ENCODE data around the gene MED4.
A peak's percentile ranks its signal among the peaks of the same experiment; 100 is the strongest.
"Not testable (repeated sequence)": the region's sequence is repeated elsewhere in the genome, so short reads cannot be mapped to it uniquely, and the experiment has no call there.

MED4 gene

GRCh38 chr13:48093588-48093987 lies 1.3 kb downstream of the MED4 start:
- DNase-seq: no peak

DNA sequence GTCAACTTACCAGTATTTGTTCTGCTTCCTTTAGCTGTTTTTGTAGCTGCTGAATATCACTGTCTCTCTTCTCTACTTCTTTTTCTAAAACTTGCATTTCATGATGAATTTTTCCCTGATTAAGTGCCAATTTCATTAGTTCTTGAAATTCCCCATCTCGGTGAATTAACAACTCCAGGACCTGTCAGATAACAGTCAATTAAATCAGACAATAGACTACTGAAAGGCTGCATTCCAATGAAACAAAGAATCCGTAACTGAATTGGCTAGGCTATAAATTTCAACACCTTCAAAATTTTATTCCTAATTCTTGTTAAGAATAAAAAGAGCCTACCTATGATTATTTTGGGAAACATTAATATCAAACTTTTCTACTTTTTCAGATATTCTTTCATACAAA lies 8.6 kb downstream of the MED4 start:
- no peak for DNase-seq

GRCh38 chr13:48081739-48082138 lies 13.2 kb downstream of the MED4 start:
- no peak for DNase-seq

DNA sequence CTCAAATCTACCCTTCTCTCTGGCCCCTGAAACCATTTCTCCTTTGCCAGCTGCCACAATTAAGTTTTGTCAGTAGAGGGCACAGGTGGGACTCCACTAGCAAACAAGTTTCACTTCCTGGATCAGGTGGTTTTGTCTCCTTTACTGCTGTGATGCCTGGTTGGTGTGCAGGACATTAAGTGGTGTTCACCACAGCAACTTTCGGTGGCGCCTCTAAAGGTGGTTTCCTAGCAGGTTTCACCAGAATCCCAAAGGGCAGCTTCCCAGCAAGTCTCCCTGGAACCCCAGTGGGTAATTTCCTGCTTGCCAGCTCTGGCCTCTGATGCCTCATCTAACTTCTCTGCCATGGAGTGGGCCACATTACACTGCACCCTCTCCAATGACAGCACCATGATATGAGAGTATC lies 16.6 kb downstream of the MED4 start:
- DNase-seq: no peak

GRCh38 chr13:48074006-48074405 lies 20.9 kb downstream of the MED4 start:
- DNase-seq: no peak

GRCh38 chr13:48072787-48073186 lies 22.1 kb downstream of the MED4 start:
- DNase-seq: no peak

DNA sequence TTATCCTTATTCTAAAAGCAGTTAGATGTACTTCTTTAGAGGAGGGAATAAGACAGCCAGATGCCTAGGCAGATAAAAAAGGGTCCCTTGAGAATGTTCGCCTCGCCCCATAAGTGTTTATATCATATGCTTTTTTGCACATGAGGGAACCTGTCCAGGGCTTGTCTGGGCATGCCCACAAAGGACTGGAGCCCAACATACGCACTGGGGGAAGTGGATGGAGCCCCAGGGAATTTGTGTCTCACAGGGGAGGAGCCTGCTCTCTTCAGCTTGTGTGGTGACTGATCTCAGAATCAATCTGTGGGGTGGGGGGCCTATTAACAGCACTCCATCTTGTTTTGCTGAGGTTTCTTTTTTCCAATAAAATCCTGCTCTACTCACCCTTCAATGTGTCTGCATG lies 22.6 kb downstream of the MED4 start:
- DNase-seq: no peak

GRCh38 chr13:48070942-48071341 lies 24.0 kb downstream of the MED4 start:
- DNase-seq: no peak

DNA sequence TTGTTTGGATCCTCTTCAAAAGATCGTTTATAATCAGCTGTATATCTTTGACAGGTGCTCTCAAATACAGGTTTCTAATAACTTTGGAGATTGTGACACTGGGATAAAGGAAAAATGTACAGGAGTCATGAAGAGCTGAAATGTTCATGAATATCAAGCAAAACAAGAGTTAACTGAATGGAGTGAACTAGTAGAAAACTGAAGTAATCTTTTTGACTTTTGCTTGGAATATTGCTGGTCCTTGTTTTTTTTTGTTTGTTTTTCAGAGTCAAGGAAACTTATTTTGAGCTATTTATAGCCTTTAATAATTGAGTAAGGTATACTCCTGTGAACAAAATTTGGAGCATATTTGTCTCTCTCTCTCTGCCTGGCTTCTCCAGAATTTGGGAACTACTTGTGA lies 25.3 kb downstream of the MED4 start:
- no peak for DNase-seq

DNA sequence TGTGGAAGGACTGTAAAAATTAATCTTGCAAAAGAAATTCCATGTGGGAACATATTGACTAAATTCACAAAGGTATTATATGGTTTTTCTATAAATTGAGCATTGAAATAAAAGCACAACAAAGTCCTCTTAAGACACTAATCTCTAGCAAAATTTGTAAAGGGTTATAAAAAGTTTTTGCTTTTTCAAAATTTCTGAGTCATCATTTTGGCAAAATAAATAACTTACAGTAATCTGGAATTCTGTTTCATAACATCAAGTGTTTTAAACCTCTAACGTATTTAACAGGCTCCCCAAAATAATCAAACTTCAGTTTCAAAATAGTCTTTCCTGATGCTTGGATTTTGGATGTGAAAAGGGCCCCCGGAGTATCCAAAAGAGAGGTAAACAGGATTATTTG lies 26.0 kb downstream of the MED4 start:
- no peak for DNase-seq

DNA sequence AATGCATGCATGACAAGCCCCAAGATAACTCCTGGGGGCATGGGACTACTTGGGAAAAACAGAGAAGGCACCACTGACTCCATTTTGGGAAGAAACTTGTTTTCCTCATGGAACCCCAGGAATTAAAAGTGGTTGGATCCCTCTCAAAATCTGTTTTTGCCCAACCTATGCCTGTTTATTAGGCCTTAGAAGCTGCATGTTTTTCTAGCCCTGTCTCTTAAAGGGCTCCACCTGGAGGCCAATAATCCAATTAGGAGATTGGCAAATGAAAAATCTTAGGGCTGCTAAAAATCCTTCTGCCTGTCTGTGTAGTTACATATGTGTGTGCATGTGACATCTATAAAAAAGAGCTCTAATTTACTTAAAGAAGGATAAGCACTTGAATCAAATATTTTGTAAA lies 26.9 kb downstream of the MED4 start:
- no peak for DNase-seq

DNA sequence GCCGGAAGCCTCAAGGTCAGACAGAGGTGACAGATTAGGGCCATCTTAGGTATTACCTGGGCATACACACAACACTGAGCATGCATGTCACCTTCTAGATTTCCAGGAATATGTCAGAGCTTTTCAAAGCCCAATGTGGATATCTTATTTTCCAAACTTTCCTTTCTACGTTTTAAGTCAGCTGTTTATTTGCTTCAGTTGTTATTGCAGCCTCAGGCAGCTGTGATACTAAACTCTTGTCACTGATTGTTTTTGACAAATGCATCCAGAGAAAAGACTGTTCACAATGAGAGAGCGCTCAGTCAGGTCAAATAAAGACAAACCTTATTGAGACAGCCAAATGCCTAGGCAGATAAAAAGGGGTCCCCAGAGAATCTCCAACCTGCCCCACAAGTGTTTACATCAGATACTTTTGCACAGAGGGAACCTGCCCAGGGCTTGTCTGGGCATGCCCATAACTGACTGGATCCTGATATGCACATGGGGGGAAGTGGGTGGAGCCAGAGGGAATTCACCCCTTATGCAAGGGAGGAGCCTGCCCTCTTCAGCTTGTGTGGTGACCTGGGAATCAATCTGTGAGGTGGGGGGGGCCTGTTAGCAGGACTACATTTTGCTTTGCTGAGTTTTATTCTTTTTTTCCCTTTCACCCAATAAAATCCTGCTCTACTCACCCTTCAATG lies 28.5 kb downstream of the MED4 start:
- no peak for DNase-seq

DNA sequence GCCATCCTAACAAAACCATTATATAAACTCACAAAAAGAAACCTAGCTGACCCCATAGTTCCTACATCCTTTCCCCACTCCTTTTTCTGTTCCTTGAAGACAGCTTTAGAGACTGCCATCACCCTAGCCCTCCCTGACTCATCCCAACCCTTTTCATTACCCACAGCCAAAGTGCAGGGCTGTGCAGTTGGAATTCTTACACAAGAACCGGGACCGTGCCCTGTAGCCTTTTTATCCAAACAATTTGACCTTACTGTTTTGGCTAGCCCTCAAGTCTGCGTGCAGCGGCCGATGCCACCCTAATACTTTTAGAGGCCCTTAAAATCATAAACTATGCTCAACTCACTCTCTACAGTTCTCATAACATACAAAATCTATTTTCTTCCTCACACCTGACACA lies 35.0 kb downstream of the MED4 start:
- not testable (repeated sequence) for DNase-seq

DNA sequence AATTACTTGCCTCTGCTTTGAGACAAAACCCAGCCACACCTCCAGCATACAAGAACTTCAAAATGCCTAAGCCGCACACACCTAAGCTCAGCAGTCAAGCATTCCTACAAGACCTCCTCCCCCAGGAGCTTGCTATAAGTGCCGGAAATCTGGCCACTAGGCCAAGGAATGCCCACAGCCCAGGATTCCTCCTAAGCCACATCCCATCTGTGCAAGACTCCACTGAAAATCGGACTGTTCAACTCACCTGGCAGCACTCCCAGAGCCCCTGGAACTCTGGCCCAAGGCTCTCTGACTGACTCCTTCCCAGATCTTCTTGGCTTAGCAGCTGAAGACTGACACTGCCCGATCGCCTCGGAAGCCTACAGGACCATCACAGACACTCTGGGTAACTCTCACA lies 36.4 kb downstream of the MED4 start:
- DNase-seq: not testable (repeated sequence)

DNA sequence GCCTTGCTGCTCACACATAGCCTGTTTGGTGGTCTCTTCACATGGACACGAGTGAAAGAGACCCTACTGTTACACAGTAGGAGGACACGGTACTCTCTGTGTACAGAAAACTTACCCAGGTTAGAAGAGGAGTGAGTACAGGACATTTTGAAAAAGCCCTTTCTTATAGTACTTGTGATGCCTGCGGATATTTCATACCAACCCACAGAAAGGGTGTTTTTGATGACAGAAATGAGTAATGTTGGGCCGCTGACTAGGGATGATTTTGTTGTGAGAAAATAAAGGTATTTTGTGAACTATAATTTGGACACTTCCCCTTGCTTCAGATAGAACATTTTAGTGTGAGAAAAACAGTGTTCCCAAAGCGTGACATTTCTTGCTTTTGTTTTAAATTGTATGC lies 39.2 kb downstream of the MED4 start:
- DNase-seq: no peak

- no peak for DNase-seq
These were observed 40.3 kb downstream of the MED4 start for GRCh38 chr13:48054601-48055000.

DNA sequence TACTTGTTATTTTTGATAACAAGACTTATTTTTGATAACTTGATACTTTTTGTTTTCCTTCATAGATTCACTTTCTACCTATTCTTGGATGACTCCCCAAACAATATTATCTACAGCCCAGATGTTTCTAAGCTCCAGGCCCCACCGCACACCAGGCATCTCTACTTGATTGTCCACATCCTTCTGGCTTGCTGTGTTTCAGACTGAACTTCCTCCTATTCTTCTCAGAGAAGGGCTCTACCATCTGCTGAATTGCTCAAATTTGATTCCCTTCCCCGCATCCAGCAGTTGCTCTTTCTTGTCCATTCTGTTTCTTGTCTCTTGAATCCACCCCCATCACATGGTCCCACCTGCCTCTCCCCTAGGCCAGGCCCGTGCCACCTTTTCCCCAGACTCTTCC lies 44.4 kb downstream of the MED4 start:
- no peak for DNase-seq

DNA sequence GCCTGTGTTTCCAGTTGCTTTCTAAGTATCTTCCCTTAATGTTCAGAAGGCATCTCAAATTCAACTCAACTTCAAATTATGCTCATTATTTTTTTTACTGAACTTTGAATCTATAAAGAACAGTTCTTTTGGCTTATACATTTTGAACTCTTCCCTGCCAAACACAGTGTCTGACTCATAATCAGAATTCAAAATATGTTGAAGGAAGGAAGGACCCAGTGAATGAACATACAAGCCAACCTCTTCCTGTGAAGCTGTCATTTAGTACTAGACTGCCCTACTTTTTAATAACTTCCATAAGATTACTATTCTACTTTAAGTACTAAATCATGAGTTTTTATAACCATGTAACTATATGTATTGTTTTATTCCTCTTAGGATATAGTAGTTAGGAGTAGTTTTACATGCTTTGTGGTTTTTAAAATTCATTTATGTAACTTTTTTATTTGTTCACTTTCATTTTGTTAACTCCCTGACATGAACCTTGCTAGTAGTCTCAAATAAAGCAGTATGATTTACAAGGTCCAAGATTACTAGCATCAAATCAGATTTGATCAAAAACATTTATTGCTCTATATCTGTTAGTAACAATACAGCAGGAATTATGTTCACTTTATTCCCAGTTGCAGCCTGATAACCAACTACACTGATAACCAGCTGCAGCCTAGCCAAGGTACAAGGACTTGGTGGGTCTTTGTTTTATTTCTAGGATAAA lies 51.0 kb downstream of the MED4 start:
- DNase-seq: no peak

- no peak for DNase-seq
These were observed 52.0 kb downstream of the MED4 start for GRCh38 chr13:48042894-48043293.

DNA sequence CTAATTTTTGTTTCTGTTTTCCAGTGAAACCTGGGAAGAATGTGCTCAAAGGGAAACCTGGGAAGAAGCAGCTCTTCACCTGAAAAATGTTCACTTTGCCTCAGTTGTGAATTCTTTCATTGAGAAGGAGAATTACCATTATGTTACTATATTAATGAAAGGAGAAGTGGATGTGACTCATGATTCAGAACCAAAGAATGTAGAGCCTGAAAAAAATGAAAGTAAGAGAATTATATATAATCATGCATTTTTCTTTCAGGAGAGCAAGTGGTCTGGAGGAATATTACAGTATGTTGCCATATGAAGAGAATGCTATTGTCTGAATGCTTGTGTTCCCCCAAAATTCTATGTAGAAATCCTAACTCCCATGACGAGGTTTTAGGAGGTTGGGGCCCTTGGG lies 54.0 kb downstream of the MED4 start:
- no peak for DNase-seq

DNA sequence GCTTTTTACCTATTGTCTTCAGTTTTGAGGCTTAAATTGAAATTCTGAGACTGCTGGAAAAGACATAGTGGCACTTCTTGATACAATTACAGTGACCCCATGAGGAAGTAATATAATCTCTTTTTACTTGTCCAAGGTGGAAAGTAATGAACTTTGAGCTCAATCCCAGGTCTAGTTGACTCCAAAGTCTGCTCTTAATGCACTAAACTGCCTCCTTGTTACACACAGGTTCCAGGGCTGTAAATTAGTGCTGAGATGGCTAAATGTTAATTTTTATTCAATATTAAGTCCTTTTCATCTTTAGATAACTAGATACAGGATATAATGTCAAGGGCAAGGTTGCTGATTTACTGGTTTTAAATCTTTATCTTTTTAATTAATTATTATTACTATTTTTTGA lies 54.9 kb downstream of the MED4 start:
- DNase-seq: no peak

GRCh38 chr13:48038761-48039160 lies 56.1 kb downstream of the MED4 start:
- DNase-seq: peak; percentile 16

DNA sequence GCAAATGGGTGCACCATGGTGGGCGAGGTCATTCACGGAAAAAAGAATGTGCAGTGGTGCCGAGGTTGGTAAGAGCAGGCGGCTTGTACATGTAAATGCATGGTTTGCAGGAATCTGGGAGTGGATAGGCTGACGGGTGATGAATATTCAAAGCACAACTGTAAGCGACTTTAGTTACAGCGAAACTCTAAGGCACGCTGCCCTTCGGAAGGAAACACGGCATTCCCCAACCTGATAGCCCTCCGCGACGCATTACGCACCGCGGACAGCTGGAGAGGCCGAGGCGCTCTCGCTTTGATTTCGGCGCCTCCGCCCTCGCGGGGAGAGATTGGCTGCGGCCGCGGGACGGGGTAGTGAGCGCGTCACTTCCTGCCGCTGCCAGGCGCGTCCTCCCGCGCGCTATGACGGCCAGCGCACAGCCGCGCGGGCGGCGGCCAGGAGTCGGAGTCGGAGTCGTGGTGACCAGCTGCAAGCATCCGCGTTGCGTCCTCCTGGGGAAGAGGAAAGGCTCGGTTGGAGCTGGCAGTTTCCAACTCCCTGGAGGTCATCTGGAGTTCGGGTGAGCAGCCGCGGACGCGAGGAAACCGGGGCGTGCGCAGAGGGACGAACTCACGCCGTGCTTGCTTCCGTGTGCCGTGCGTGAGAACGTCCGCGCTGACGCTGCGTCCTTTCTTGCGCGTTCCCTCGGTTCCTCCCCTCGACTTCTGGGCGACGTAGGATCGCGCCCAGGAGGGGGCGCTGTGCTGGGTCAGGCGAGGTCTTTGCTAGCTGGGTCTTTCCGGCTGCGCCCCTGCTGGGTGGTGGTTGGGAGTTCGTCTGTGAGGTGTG lies 57.3 kb downstream of the MED4 start, which contains the start of gene NUDT15:
NUDT15 (plus strand) TSS at position 381 of the 828 bp plus-strand sequence; CDS start at position 402, 21 bp downstream.
- peak; percentile 97 for DNase-seq

DNA sequence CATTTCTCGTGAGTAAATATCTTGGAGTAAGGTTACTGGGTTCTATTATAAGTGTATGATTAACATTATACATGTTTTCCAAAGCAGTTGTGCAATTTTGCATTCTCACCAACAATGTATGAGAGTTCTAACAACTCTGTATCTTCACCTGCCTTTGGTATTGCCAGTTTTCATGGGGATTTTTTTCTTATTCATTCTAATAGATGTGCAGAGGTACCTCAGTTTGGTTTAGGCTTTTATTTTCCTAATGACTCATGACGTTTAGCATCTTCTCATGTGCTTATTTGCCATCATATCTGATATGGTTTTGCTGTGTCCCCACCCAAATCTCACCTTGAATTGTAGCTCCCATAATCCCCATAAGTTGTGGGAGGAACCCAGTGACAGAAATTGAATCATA lies 65.0 kb downstream of the MED4 start:
- DNase-seq: no peak

All from suppressor macrophage treated with lipopolysaccharide for 4 hours (primary cell).